Smooth muscle cell of the brain vasculature (primary cell): ENCODE data around the gene IL1RL2.

Experiments used
- DNase-seq: peaks from one replicate; pipeline ENCODE4 v3.0.0-alpha.2; 2012; ENCODE audit warnings: low read depth, low spot score

IL1RL2 gene

GRCh38 chr2:102158011-102158755, 28.6 kb upstream of the IL1RL2 start:
- DNase-seq = no peak

- no peak for DNase-seq
Measured at GRCh38 chr2:102159295-102159694, 27.5 kb upstream of the IL1RL2 start.

GRCh38 chr2:102166189-102166845, 20.5 kb upstream of the IL1RL2 start:
- DNase-seq = no peak

GRCh38 chr2:102168026-102168771, 18.6 kb upstream of the IL1RL2 start:
- no peak for DNase-seq

GRCh38 chr2:102171946-102172345, 14.9 kb upstream of the IL1RL2 start:
- DNase-seq = no peak

GRCh38 chr2:102172745-102173144, 14.1 kb upstream of the IL1RL2 start:
- no peak for DNase-seq

- DNase-seq = no peak
Measured at GRCh38 chr2:102176172-102176571, 10.7 kb upstream of the IL1RL2 start.

GRCh38 chr2:102177814-102178478, 8.9 kb upstream of the IL1RL2 start:
- DNase-seq = no peak

- DNase-seq = no peak
Measured at GRCh38 chr2:102179061-102179460, 7.8 kb upstream of the IL1RL2 start.

- DNase-seq = no peak
Measured at GRCh38 chr2:102179788-102180686, 6.8 kb upstream of the IL1RL2 start.

- no peak for DNase-seq
Measured at GRCh38 chr2:102180687-102180999, 6.2 kb upstream of the IL1RL2 start.

- no peak for DNase-seq
Measured at GRCh38 chr2:102181376-102181775, 5.4 kb upstream of the IL1RL2 start.

GRCh38 chr2:102181919-102182635, 4.7 kb upstream of the IL1RL2 start:
- DNase-seq = no peak

GRCh38 chr2:102184018-102184417, 2.8 kb upstream of the IL1RL2 start:
- DNase-seq = no peak

GRCh38 chr2:102184568-102184967, 2.3 kb upstream of the IL1RL2 start:
- DNase-seq = no peak

GRCh38 chr2:102185347-102185746, 1.5 kb upstream of the IL1RL2 start:
- no peak for DNase-seq

GRCh38 chr2:102187496-102188150, 800 bp downstream of the IL1RL2 start:
- DNase-seq = no peak

- DNase-seq = no peak
Measured at GRCh38 chr2:102190430-102191107, 3.7 kb downstream of the IL1RL2 start.

- no peak for DNase-seq
Measured at GRCh38 chr2:102191501-102191900, 4.7 kb downstream of the IL1RL2 start.
